Measurements from ENCODE around the gene SH3PXD2A.

The SH3PXD2A gene

GRCh38 chr10:103717341-103718246 lies 137.8 kb downstream of the SH3PXD2A start:
- DNase-seq: no peak

GRCh38 chr10:103716206-103717160 lies 138.9 kb downstream of the SH3PXD2A start:
- DNase-seq: no peak

- no peak for DNase-seq
Observed at GRCh38 chr10:103715430-103715829, 139.9 kb downstream of the SH3PXD2A start.

GRCh38 chr10:103714232-103714891 lies 141.0 kb downstream of the SH3PXD2A start:
- DNase-seq: no peak

- DNase-seq: no peak
Observed at GRCh38 chr10:103713676-103714075, 141.7 kb downstream of the SH3PXD2A start.

GRCh38 chr10:103712898-103713498 lies 142.4 kb downstream of the SH3PXD2A start:
- DNase-seq: peak; percentile 75 to 78

- DNase-seq: no peak
Observed at GRCh38 chr10:103712146-103712545, 143.2 kb downstream of the SH3PXD2A start.

- DNase-seq: no peak
Observed at GRCh38 chr10:103711351-103711994, 143.9 kb downstream of the SH3PXD2A start.

GRCh38 chr10:103710490-103710889 lies 144.9 kb downstream of the SH3PXD2A start:
- DNase-seq: no peak

GRCh38 chr10:103709341-103709920 lies 145.9 kb downstream of the SH3PXD2A start:
- peak in 1 of 2 donors; percentile 15 for DNase-seq

- DNase-seq: no peak
Observed at GRCh38 chr10:103708627-103709288, 146.6 kb downstream of the SH3PXD2A start.

GRCh38 chr10:103707956-103708626 lies 147.3 kb downstream of the SH3PXD2A start:
- no peak for DNase-seq

- DNase-seq: no peak
Observed at GRCh38 chr10:103706762-103707161, 148.6 kb downstream of the SH3PXD2A start.

GRCh38 chr10:103706047-103706446 lies 149.3 kb downstream of the SH3PXD2A start:
- DNase-seq: no peak

GRCh38 chr10:103703941-103704919 lies 151.1 kb downstream of the SH3PXD2A start:
- DNase-seq: no peak

- no peak for DNase-seq
Observed at GRCh38 chr10:103701380-103702222, 153.8 kb downstream of the SH3PXD2A start.

- no peak for DNase-seq
Observed at GRCh38 chr10:103700436-103700715, 155.0 kb downstream of the SH3PXD2A start.

All from inflammatory macrophage (primary cell).